Hematopoietic multipotent progenitor cell treated with erythropoietin and hydrocortisone succinate and interleukin-3 and kit ligand, for 8 days (in vitro differentiated cells): ENCODE measurements around the gene CADPS2.
"Not testable (repeated sequence)": the region's sequence is repeated elsewhere in the genome, so short reads cannot be mapped to it uniquely, and the experiment has no call there.

Experiments used
- DNase-seq: peaks from one replicate; pipeline ENCODE4 v3.0.0-alpha.2; 2015

CADPS2 gene

GRCh38 chr7:122849322-122849956 is 36.8 kb downstream of the CADPS2 start:
- DNase-seq, result no peak

- no peak for DNase-seq
Observed at GRCh38 chr7:122847871-122848473, 38.3 kb downstream of the CADPS2 start.

- no peak for DNase-seq
Observed at GRCh38 chr7:122846591-122846990, 39.7 kb downstream of the CADPS2 start.

- no peak for DNase-seq
Observed at GRCh38 chr7:122845286-122845685, 41.0 kb downstream of the CADPS2 start.

GRCh38 chr7:122844191-122844988 is 41.9 kb downstream of the CADPS2 start:
- no peak for DNase-seq

- DNase-seq, result no peak
Observed at GRCh38 chr7:122842971-122843370, 43.3 kb downstream of the CADPS2 start.

- DNase-seq, result not testable (repeated sequence)
Observed at GRCh38 chr7:122836286-122836685, 50.0 kb downstream of the CADPS2 start.

- not testable (repeated sequence) for DNase-seq
Observed at GRCh38 chr7:122834571-122834942, 51.7 kb downstream of the CADPS2 start.

GRCh38 chr7:122833888-122834570 is 52.2 kb downstream of the CADPS2 start:
- no peak for DNase-seq

- no peak for DNase-seq
Observed at GRCh38 chr7:122831436-122831835, 54.8 kb downstream of the CADPS2 start.

GRCh38 chr7:122829962-122830361 is 56.3 kb downstream of the CADPS2 start:
- no peak for DNase-seq

- DNase-seq, result no peak
Observed at GRCh38 chr7:122827763-122828162, 58.5 kb downstream of the CADPS2 start.

- DNase-seq, result no peak
Observed at GRCh38 chr7:122813845-122814244, 72.4 kb downstream of the CADPS2 start.

- no peak for DNase-seq
Observed at GRCh38 chr7:122803851-122804250, 82.4 kb downstream of the CADPS2 start.

- DNase-seq, result no peak
Observed at GRCh38 chr7:122803323-122803722, 82.9 kb downstream of the CADPS2 start.

- no peak for DNase-seq
Observed at GRCh38 chr7:122802301-122802751, 83.9 kb downstream of the CADPS2 start.

- DNase-seq, result no peak
Observed at GRCh38 chr7:122791959-122792545, 94.2 kb downstream of the CADPS2 start.

- DNase-seq, result no peak
Observed at GRCh38 chr7:122790591-122790990, 95.7 kb downstream of the CADPS2 start.

- no peak for DNase-seq
Observed at GRCh38 chr7:122790132-122790531, 96.1 kb downstream of the CADPS2 start.

- no peak for DNase-seq
Observed at GRCh38 chr7:122789156-122789555, 97.1 kb downstream of the CADPS2 start.

- DNase-seq, result no peak
Observed at GRCh38 chr7:122770686-122771335, 115.4 kb downstream of the CADPS2 start.

- DNase-seq, result no peak
Observed at GRCh38 chr7:122768827-122769226, 117.4 kb downstream of the CADPS2 start.
